Adrenal gland (tissue), 5 donors: ENCODE data around the gene CCT4.

Experiments used
- POLR2A ChIP-seq, 2 donors: fragments of 450-650 bp; IDR thresholded peaks; one replicate each; pipeline ENCODE4 v1.6.1; 2017; ENCODE audit warnings: antibody characterized with exemption in 2 of 2, mild to moderate bottlenecking in 2 of 2, moderate library complexity in 1 of 2
- TF ChIP-seq, protein P1 (sequence below), 6 experiments: fragments of 450-650 bp in 4 of 6; fragments of 200-600 bp in 2 of 6; sonication (generic) in 1 of 6; IDR thresholded peaks; 1 replicate in 5 of 6; 2 replicates in 1 of 6; pipeline versions ENCODE4 v1.5.1 to v1.8.0; 2016 to 2021; ENCODE audit warnings: antibody characterized with exemption in 6 of 6, mild to moderate bottlenecking in 2 of 6, moderate library complexity in 1 of 6
- donor health status: DM: no; HTN: no; CAD: no.

DNA sequence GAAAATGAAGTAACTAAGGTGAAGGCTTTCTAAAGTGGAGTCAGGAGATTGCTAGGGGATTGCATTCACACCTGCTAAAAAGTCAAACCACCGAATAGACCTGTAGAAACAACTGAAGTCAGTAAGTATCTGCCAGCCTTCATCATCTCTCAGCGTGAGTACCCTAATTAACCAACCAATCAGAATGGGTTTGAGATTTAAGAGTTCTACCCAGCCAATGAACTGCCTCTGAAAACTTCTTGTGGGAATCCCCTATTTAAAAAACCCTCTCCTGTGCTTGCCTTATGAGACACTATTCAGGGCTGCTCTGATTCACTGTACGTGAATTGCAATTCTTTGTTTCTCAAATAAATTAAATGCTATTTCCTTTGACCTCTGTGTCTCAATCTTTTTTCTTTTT lies 31.2 kb downstream of the CCT4 start:
- no peak for TF ChIP-seq POLR2A (IDR thresholded peaks at IDR 0.05)
- TF ChIP-seq, protein P1, sequence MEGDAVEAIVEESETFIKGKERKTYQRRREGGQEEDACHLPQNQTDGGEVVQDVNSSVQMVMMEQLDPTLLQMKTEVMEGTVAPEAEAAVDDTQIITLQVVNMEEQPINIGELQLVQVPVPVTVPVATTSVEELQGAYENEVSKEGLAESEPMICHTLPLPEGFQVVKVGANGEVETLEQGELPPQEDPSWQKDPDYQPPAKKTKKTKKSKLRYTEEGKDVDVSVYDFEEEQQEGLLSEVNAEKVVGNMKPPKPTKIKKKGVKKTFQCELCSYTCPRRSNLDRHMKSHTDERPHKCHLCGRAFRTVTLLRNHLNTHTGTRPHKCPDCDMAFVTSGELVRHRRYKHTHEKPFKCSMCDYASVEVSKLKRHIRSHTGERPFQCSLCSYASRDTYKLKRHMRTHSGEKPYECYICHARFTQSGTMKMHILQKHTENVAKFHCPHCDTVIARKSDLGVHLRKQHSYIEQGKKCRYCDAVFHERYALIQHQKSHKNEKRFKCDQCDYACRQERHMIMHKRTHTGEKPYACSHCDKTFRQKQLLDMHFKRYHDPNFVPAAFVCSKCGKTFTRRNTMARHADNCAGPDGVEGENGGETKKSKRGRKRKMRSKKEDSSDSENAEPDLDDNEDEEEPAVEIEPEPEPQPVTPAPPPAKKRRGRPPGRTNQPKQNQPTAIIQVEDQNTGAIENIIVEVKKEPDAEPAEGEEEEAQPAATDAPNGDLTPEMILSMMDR (IDR thresholded peaks at IDR 0.05) = no peak
